GM04504 (cell line): ENCODE results near the gene CHN2.
"Not testable (repeated sequence)": the region's sequence is repeated elsewhere in the genome, so short reads cannot be mapped to it uniquely, and the experiment has no call there.

ENCODE experiments used
- DNase-seq: peaks from one replicate; pipeline ENCODE4 v3.0.0-alpha.2; 2012; ENCODE audit warnings: low read depth

The CHN2 gene

GRCh38 chr7:29189743-29190201, 4.8 kb upstream of the CHN2 start:
- peak; percentile 1 for DNase-seq

GRCh38 chr7:29190349-29191045, 4.1 kb upstream of the CHN2 start:
- no peak for DNase-seq

GRCh38 chr7:29192323-29192722, 2.3 kb upstream of the CHN2 start:
- no peak for DNase-seq

GRCh38 chr7:29192811-29193210, 1.8 kb upstream of the CHN2 start:
- no peak for DNase-seq

GRCh38 chr7:29193316-29194205, 1.0 kb upstream of the CHN2 start:
- no peak for DNase-seq

- DNase-seq: no peak
Measured at GRCh38 chr7:29194206-29194593, 375 bp upstream of the CHN2 start.

- no peak for DNase-seq
Measured at GRCh38 chr7:29196191-29196590, 1.6 kb downstream of the CHN2 start.

- no peak for DNase-seq
Measured at GRCh38 chr7:29196971-29197595, 2.5 kb downstream of the CHN2 start.

GRCh38 chr7:29197916-29198315, 3.3 kb downstream of the CHN2 start:
- no peak for DNase-seq

- DNase-seq: no peak
Measured at GRCh38 chr7:29199776-29200175, 5.2 kb downstream of the CHN2 start.

GRCh38 chr7:29202651-29203069, 8.1 kb downstream of the CHN2 start:
- no peak for DNase-seq

GRCh38 chr7:29204491-29205272, 10.1 kb downstream of the CHN2 start:
- no peak for DNase-seq

GRCh38 chr7:29207162-29207801, 12.7 kb downstream of the CHN2 start:
- DNase-seq: no peak

GRCh38 chr7:29208410-29209250, 14.1 kb downstream of the CHN2 start:
- no peak for DNase-seq

GRCh38 chr7:29209745-29210144, 15.2 kb downstream of the CHN2 start:
- DNase-seq: no peak

GRCh38 chr7:29212736-29213135, 18.2 kb downstream of the CHN2 start:
- DNase-seq: not testable (repeated sequence)

GRCh38 chr7:29214056-29214455, 19.5 kb downstream of the CHN2 start:
- no peak for DNase-seq

- DNase-seq: no peak
Measured at GRCh38 chr7:29214816-29215215, 20.2 kb downstream of the CHN2 start.

GRCh38 chr7:29216128-29216527, 21.6 kb downstream of the CHN2 start:
- no peak for DNase-seq

- no peak for DNase-seq
Measured at GRCh38 chr7:29217113-29217512, 22.5 kb downstream of the CHN2 start.

GRCh38 chr7:29224726-29225125, 30.2 kb downstream of the CHN2 start:
- DNase-seq: no peak
